Mesodermal cell (in vitro differentiated cells): ENCODE measurements around the gene GPAT3.
"Not testable (repeated sequence)": the region's sequence is repeated elsewhere in the genome, so short reads cannot be mapped to it uniquely, and the experiment has no call there.

Experiments used
- H3K27ac ChIP-seq: 2 replicates; pipeline ENCODE4 v1.7.0; 2013; ENCODE audit warnings: mild to moderate bottlenecking, low read depth, low read length, moderate library complexity; ENCODE audit not compliant: severe bottlenecking
- H3K36me3 ChIP-seq: 2 replicates; pipeline ENCODE4 v1.7.1; 2013; ENCODE audit warnings: mild to moderate bottlenecking, low read length, moderate library complexity; ENCODE audit not compliant: control insufficient read depth, insufficient read depth
- H3K4me1 ChIP-seq: one replicate; pipeline ENCODE4 v1.7.1; 2013; ENCODE audit warnings: mild to moderate bottlenecking, low read length; ENCODE audit not compliant: insufficient read depth, control insufficient read depth, poor library complexity, severe bottlenecking
- H3K4me3 ChIP-seq: 2 replicates; pipeline ENCODE4 v1.7.0; 2013; ENCODE audit warnings: low read length, control low read depth, mild to moderate bottlenecking; ENCODE audit not compliant: insufficient read depth, poor library complexity, severe bottlenecking; ENCODE audit errors: extremely low read depth
- H3K9me3 ChIP-seq: 2 replicates; pipeline ENCODE4 v1.7.1; 2013; ENCODE audit warnings: mild to moderate bottlenecking, low read length, moderate library complexity; ENCODE audit not compliant: control insufficient read depth
- WGBS, 2 experiments: methylation state at CpG; one replicate each; pipeline ENCODE4 v1.1.5; 2013; ENCODE audit warnings: missing lambda C conversion rate in 2 of 2; ENCODE audit not compliant: insufficient coverage in 2 of 2; 5-methylcytosine and 5-hydroxymethylcytosine counted together

Gene GPAT3

GRCh38 chr4:83509156-83509585, 26.7 kb upstream of the GPAT3 start:
- not testable (repeated sequence) for H3K9me3 ChIP-seq, H3K4me3 ChIP-seq, H3K4me1 ChIP-seq, H3K36me3 ChIP-seq, H3K27ac ChIP-seq
- 74% methylated on average over 3 of the region's 3 CpGs for WGBS, 2 experiments

GRCh38 chr4:83510442-83510841, 25.5 kb upstream of the GPAT3 start:
- Histone ChIP-seq H3K9me3 (no peaks in the 10 kb centered on the region), H3K36me3 (no peaks in the 10 kb centered on the region), H3K4me1 (no peaks in the 10 kb centered on the region), H3K4me3 (no peak overlapping the region), H3K27ac (no peak overlapping the region)
- 100% methylated on average over 1 to 2 of the region's 4 CpGs for WGBS, 2 experiments

- Histone ChIP-seq H3K4me1 (no peaks in the 10 kb centered on the region), H3K4me3 (no peak overlapping the region), H3K36me3 (no peaks in the 10 kb centered on the region), H3K9me3 (no peaks in the 10 kb centered on the region), H3K27ac (no peak overlapping the region)
- 73% methylated on average over 2 of the region's 3 CpGs; no CpG with 5 or more reads in 1 of the 2 experiments for WGBS, 2 experiments
Measured at GRCh38 chr4:83516042-83516772, 19.7 kb upstream of the GPAT3 start.

- WGBS, 2 experiments: 67 to 79% methylated on average over 3 of the region's 3 CpGs
- Histone ChIP-seq H3K4me1 (no peaks in the 10 kb centered on the region), H3K27ac (no peak overlapping the region), H3K9me3 (no peaks in the 10 kb centered on the region), H3K4me3 (no peak overlapping the region), H3K36me3 (no peaks in the 10 kb centered on the region)
Measured at GRCh38 chr4:83522239-83522638, 13.7 kb upstream of the GPAT3 start.

- no peak overlapping the region for H3K4me3 ChIP-seq
- 75 to 87% methylated on average over 1 to 2 of the region's 2 CpGs for WGBS, 2 experiments
- H3K4me1 ChIP-seq: no peaks in the 10 kb centered on the region
- H3K36me3 ChIP-seq: no peaks in the 10 kb centered on the region
- H3K9me3 ChIP-seq: peaks cover 4% of the 10 kb centered on the region
- H3K27ac ChIP-seq: no peak overlapping the region
Measured at GRCh38 chr4:83527671-83528070, 8.2 kb upstream of the GPAT3 start.

- H3K9me3 ChIP-seq: no peaks in the 10 kb centered on the region
- 1 to 5% methylated on average over 35 to 39 of the region's 46 CpGs for WGBS, 2 experiments
- no peaks in the 10 kb centered on the region for H3K36me3 ChIP-seq
- no peaks in the 10 kb centered on the region for H3K4me1 ChIP-seq
- no peak overlapping the region for H3K27ac ChIP-seq
- peak overlapping the region; percentile 53 for H3K4me3 ChIP-seq
Measured at GRCh38 chr4:83536362-83537272, 709 bp downstream of the GPAT3 start.

- Histone ChIP-seq H3K27ac (no peak overlapping the region), H3K9me3 (no peaks in the 10 kb centered on the region), H3K4me3 (no peak overlapping the region), H3K4me1 (no peaks in the 10 kb centered on the region), H3K36me3 (no peaks in the 10 kb centered on the region)
- WGBS, 2 experiments: 88 to 91% methylated on average over 2 of the region's 5 CpGs
Measured at GRCh38 chr4:83542225-83542624, 6.3 kb downstream of the GPAT3 start.

GRCh38 chr4:83546786-83547185, 10.9 kb downstream of the GPAT3 start:
- no peak overlapping the region for H3K27ac ChIP-seq
- H3K36me3 ChIP-seq: no peaks in the 10 kb centered on the region
- no peaks in the 10 kb centered on the region for H3K9me3 ChIP-seq
- 85 to 89% methylated on average over 3 of the region's 3 CpGs for WGBS, 2 experiments
- no peak overlapping the region for H3K4me3 ChIP-seq
- no peaks in the 10 kb centered on the region for H3K4me1 ChIP-seq

- 76% methylated on average over 3 to 5 of the region's 7 CpGs for WGBS, 2 experiments
- Histone ChIP-seq H3K4me1 (peaks cover 7% of the 10 kb centered on the region), H3K36me3 (no peaks in the 10 kb centered on the region), H3K9me3 (no peaks in the 10 kb centered on the region), H3K4me3 (no peak overlapping the region), H3K27ac (no peak overlapping the region)
Measured at GRCh38 chr4:83548151-83548905, 12.4 kb downstream of the GPAT3 start.

GRCh38 chr4:83552083-83552482, 16.2 kb downstream of the GPAT3 start:
- Histone ChIP-seq H3K36me3 (no peaks in the 10 kb centered on the region), H3K4me1 (peaks cover 7% of the 10 kb centered on the region), H3K9me3 (no peaks in the 10 kb centered on the region), H3K27ac (no peak overlapping the region), H3K4me3 (no peak overlapping the region)
- 90 to 95% methylated on average over 2 of the region's 3 CpGs for WGBS, 2 experiments
